Fibroblast of lung (primary cell): ENCODE results near the gene PCDH12. TPM values are rescaled to one million over a fixed set of nuclear protein-coding genes. Genes with fewer than 3 reads are reported as not detected.
A peak's percentile ranks its signal among the peaks of the same experiment; 100 is the strongest.

Source experiments
- DNase-seq, 2 donors: peaks; one replicate each; pipeline versions ENCODE4 v3.0.0 to v3.0.0-alpha.2; 2010; ENCODE audit warnings: low read depth in 2 of 2
- H2AFZ ChIP-seq: 2 replicates; pipeline ENCODE4 v1.5.1; 2012; ENCODE audit warnings: low read length, control low read depth, inconsistent platforms
- H3K27ac ChIP-seq: 2 replicates; pipeline ENCODE4 v1.5.1; 2011; ENCODE audit warnings: low read length, control low read depth; ENCODE audit not compliant: insufficient read depth
- H3K27me3 ChIP-seq: 2 replicates; pipeline ENCODE4 v1.5.1; 2011; ENCODE audit warnings: mild to moderate bottlenecking, low read length; ENCODE audit not compliant: control insufficient read depth, insufficient read depth
- H3K36me3 ChIP-seq: 2 replicates; pipeline ENCODE4 v1.5.1; 2011; ENCODE audit warnings: low read length; ENCODE audit not compliant: control insufficient read depth, insufficient read depth
- H3K4me1 ChIP-seq: 2 replicates; pipeline ENCODE4 v1.5.1; 2011; ENCODE audit warnings: low read length; ENCODE audit not compliant: control insufficient read depth, insufficient read depth; ENCODE audit errors: extremely low read depth
- H3K4me2 ChIP-seq: 2 replicates; pipeline ENCODE4 v1.5.1; 2011; ENCODE audit warnings: low read length, control low read depth; ENCODE audit not compliant: insufficient read depth; ENCODE audit errors: extremely low read depth
- H3K4me3 ChIP-seq, 4 experiments: fragments of 200-600 bp in 1 of 4; sonication (generic) in 1 of 4; replicated peaks in 1 of 4; 2 replicates each; pipeline ENCODE4 v1.5.1; 2011 to 2016; ENCODE audit warnings: low read length in 4 of 4, low read depth in 3 of 4, mild to moderate bottlenecking in 3 of 4, control low read depth in 2 of 4, inconsistent platforms in 1 of 4, mixed read lengths in 1 of 4; ENCODE audit not compliant: insufficient read depth in 1 of 4; ENCODE audit errors: control extremely low read depth in 1 of 4
- H3K79me2 ChIP-seq: 2 replicates; pipeline ENCODE4 v1.5.1; 2012; ENCODE audit warnings: mild to moderate bottlenecking, low read length, inconsistent platforms; ENCODE audit not compliant: control insufficient read depth, insufficient read depth
- H3K9ac ChIP-seq: 2 replicates; pipeline ENCODE4 v1.5.1; 2011; ENCODE audit warnings: mild to moderate bottlenecking, low read length, control low read depth; ENCODE audit not compliant: insufficient read depth
- H3K9me3 ChIP-seq: 2 replicates; pipeline ENCODE4 v1.5.1; 2012; ENCODE audit warnings: low read depth, low read length; ENCODE audit not compliant: control insufficient read depth, insufficient read depth
- H4K20me1 ChIP-seq: 2 replicates; pipeline ENCODE4 v1.5.1; 2011; ENCODE audit warnings: low read length; ENCODE audit not compliant: control insufficient read depth, insufficient read depth; ENCODE audit errors: extremely low read depth
- CTCF ChIP-seq, 2 donors: IDR thresholded peaks in 1 of 2; conservative IDR thresholded peaks in 1 of 2; 1 replicate in 1 of 2; 2 replicates in 1 of 2; pipeline ENCODE4 v1.5.1; 2011 to 2012; ENCODE audit warnings: low read length in 2 of 2, control low read depth in 1 of 2, inconsistent platforms in 1 of 2, low read depth in 1 of 2, mild to moderate bottlenecking in 1 of 2
- EZH2 ChIP-seq: IDR thresholded peaks from 2 replicates; pipeline ENCODE4 v1.5.1; 2012; ENCODE audit warnings: low read length, control low read depth, mild to moderate bottlenecking; ENCODE audit errors: missing control alignments
- polyA plus RNA-seq, 2 donors: library from polyadenylated mRNA; depleted of rRNA in 1 of 2; stranded (reverse) in 1 of 2; unstranded in 1 of 2; fragments of >200 nt; gene quantifications; 2 replicates each; pipeline ENCODE4 v1.2.1, GENCODE V29; 2011 to 2012; ENCODE audit warnings: missing spikeins in 1 of 2
- total RNA-seq: library from RNA; depleted of rRNA; stranded (reverse); fragments of >200 nt; gene quantifications from 2 replicates; pipeline ENCODE4 v1.2.1, GENCODE V29; 2014

Gene PCDH12
- total and polyA plus RNA-seq, 2 donors (not counting 1 experiment from before 2014, with no cell fraction given): under 0.01 to 0.02 TPM

DNA sequence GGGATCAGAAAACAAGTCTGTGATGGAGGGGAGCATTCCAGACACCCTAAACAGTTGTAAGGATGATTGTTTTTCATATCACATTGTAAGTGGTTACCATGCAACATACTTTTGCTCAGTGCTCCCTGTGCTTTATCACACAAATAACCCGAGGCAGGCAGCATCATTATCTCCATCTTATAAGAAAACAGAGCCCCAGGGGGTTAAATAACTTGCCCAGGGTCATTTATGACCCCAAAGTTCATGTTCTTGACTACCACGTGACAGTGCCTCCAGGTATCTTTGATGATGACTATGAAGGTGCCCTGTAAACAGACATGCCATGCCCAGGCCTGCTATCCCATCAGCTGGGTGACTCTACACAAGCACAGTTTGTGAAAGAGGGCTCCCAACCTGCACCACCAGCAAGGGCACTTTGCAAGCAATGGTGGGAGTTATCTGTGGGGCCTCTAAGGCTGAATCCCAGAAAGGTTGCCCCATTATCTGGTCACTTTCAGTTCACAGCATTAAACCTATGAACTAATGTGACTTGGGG is 45.3 kb upstream of the PCDH12 start:
- TF ChIP-seq CTCF (conservative IDR thresholded peaks at IDR 0.05 in 1 of 2, IDR thresholded peaks at IDR 0.05 in 1 of 2; ENCODE audit: low read depth in 1 of 2, low read length in 2 of 2) (no peak), EZH2 (no peak)
- no peak overlapping the region for H3K9ac ChIP-seq
- H4K20me1 ChIP-seq: no peaks in the 10 kb centered on the region
- H2AFZ ChIP-seq: no peak overlapping the region
- no peaks in the 10 kb centered on the region for H3K27me3 ChIP-seq
- H3K4me2 ChIP-seq: no peak overlapping the region
- H3K36me3 ChIP-seq: peaks cover 18% of the 10 kb centered on the region
- H3K79me2 ChIP-seq: no peaks in the 10 kb centered on the region
- H3K4me1 ChIP-seq: no peaks in the 10 kb centered on the region
- DNase-seq: no peak
- H3K27ac ChIP-seq: no peak overlapping the region
- no peak overlapping the region for H3K4me3 ChIP-seq
- H3K9me3 ChIP-seq: no peaks in the 10 kb centered on the region

DNA sequence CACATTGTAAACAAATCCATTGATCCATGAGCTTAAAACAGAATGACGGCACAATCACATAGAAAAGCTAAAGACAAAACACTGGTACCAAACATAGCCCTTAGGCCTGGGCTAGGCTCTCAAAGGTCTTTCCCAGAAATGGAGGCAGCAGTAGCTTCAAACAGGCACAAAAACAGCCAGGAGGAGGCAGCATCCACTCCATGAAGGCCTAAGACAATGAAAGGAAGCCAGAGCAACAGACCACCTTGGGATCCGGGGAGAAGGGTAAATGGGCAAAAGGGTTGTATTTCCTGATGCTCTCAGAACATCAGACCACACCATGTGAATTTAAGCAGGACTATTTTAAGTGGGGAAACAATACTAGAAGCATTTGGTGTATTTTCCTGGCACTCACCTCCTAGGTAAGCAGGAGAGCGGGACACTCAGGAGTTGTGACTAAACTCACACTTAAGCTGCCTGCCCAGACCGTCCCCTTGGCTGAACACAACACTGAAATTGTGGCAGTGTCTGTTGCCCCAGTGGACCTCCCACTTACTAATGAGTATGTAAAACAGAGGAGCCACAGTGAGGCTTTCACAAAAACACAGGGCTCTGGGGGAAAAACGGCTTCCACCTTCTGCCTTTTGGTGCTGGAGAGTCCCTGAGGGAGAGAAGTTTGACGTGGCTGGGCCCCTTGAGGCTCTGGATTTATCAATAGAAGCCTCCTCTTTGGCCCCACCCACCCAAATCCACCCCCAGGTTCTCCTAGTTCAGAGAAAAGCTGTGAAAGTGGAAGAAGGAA is 42.9 kb upstream of the PCDH12 start:
- H4K20me1 ChIP-seq: no peaks in the 10 kb centered on the region

More for the DNA sequence above, 42.9 kb upstream of the PCDH12 start:
- H3K27ac ChIP-seq: no peak overlapping the region
- DNase-seq: peak in 1 of 2 donors; percentile 18
- no peak overlapping the region for H3K4me3 ChIP-seq
- H2AFZ ChIP-seq: no peak overlapping the region
- H3K36me3 ChIP-seq: peaks cover 16% of the 10 kb centered on the region
- no peaks in the 10 kb centered on the region for H3K27me3 ChIP-seq
- no peak for TF ChIP-seq EZH2
- peak; percentile 33 to 41 for TF ChIP-seq CTCF (conservative IDR thresholded peaks at IDR 0.05 in 1 of 2, IDR thresholded peaks at IDR 0.05 in 1 of 2; ENCODE audit: low read depth in 1 of 2, low read length in 2 of 2)
- H3K9me3 ChIP-seq: no peaks in the 10 kb centered on the region
- no peak overlapping the region for H3K9ac ChIP-seq
- H3K4me2 ChIP-seq: no peak overlapping the region
- no peaks in the 10 kb centered on the region for H3K79me2 ChIP-seq
- H3K4me1 ChIP-seq: no peaks in the 10 kb centered on the region
